NOMO-1 treated with DMSO at 0.1 percent for 48 hours (cell line): ENCODE results near the gene KRIT1.

ENCODE experiments used
- DNase-seq: peaks from one replicate; lab custom pipeline; 2025; ENCODE audit not compliant: unreplicated experiment; lab: John Stamatoyannopoulos, UW

KRIT1 gene

DNA sequence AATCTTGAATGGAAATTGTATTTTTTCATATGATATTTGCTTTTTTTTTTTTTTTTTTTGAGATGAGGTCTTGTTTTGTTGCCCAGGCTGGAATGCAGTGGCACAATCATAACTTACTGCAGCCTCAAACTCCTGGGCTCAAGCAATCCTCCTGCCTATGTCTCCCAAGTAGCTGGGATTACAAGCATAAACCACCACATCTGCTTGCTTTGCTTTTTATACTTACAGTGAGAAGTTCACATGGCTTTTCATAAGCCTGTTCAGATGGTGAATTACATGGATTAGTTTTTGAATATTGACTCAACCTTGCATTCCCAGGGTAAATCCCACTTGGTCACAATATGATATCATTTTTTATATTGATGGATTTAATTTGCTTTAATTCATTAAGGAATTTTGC is 88.7 kb downstream of the KRIT1 start:
- no peak for DNase-seq

DNA sequence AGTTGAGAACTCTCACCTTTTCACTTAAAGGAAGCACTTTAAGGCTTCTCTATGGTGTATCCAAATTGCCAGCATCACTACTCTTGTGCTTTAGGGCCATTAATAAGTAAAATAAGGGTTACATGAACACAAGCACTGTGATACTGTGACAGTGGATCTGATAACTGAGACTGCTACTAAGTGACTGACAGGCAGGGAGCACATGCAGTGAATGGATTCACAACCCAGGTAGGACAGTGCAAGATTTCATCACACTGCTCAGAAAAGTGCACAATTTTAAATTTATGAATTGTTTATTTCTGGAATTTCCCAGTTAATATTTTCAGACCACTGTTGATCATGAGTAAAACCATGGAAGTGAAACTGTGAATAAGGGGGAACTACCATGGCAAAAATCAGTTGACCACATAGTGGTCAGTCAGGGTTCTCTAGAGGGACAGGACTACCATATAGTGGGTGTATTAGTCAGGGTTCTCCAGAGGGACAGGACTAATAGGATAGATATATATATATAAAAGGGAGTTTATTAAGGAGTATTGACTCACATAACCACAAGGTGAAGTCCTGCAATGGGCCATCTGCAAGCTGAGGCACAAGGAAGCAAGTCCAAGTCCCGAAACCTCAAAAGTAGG is 90.5 kb downstream of the KRIT1 start:
- DNase-seq, result no peak

DNA sequence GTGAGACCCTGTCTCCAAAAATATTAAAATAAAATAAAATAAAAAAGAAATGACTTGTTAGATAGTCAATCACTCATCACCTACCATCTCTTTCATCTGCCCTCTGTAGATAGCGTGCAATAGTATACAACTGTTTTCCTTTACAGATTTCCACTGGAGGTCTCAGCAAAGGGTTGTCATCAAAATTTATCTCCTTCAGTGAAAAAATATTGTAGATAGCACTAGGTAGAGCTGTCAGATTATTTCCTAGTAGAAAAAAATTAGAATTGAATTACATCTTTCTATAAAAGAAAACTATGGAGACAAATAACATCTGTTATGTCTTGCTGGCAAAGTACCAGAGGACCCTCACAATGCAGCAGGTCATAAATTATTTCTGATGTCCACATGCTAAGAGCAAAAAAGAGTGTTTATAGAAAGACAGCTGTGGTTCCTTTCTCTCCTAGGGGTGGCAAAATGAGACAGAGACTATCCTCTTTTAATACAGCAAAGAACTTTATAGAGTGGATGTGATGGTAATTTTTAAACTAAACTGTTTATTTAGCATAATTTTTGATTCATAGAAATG is 95.2 kb downstream of the KRIT1 start:
- no peak for DNase-seq

DNA sequence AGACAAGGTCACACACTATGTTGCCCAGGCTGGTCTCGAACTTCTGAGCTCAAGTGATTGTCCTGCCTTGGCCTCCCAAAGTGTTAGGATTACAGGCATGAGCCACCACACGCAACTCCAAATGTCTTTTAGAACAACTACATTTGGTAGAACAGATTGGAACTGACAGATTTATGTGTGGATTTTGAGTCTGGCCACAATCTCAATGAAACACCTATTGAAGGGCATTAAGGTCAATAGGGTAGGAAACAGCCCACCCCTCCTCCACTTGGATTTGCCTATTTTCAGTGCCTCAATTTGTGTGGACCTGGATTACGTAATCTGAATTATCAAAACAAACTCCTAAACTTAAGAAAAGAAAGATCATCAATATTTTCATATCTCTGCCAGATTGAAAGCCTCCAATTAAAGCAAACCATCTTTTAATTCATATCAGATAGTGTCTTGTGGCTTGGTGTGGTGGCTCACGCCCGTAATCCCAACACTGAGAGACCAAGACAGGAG is 95.9 kb downstream of the KRIT1 start:
- DNase-seq, result no peak
